Measurements from ENCODE around the gene KRTAP12-3.
"Not testable (repeated sequence)": the region's sequence is repeated elsewhere in the genome, so short reads cannot be mapped to it uniquely, and the experiment has no call there.

The KRTAP12-3 gene

GRCh38 chr21:44657635-44658540, at the start of gene KRTAP12-3:
Gene KRTAP12-3 (plus strand): TSS chr21:44657932. CDS start chr21:44657980, 48 bp downstream.
- DNase-seq (ENCODE audit: low read depth), result no peak

GRCh38 chr21:44609193-44609592, 48.5 kb upstream of the KRTAP12-3 start:
- no peak for DNase-seq (ENCODE audit: low read depth)

GRCh38 chr21:44610157-44610843, 47.4 kb upstream of the KRTAP12-3 start:
- not testable (repeated sequence) for DNase-seq (ENCODE audit: low read depth)

- DNase-seq (ENCODE audit: low read depth), result no peak
These were observed 46.2 kb upstream of the KRTAP12-3 start for GRCh38 chr21:44611551-44611950.

- DNase-seq (ENCODE audit: low read depth), result no peak
These were observed 45.7 kb upstream of the KRTAP12-3 start, which contains the start of gene KRTAP10-8 for GRCh38 chr21:44612029-44612486. Gene KRTAP10-8 (plus strand): TSS chr21:44612079. CDS start chr21:44612101, 22 bp downstream.

- DNase-seq (ENCODE audit: low read depth), result no peak
These were observed 45.0 kb upstream of the KRTAP12-3 start for GRCh38 chr21:44612669-44613229.

- no peak for DNase-seq (ENCODE audit: low read depth)
These were observed 44.2 kb upstream of the KRTAP12-3 start for GRCh38 chr21:44613386-44614155.

- no peak for DNase-seq (ENCODE audit: low read depth)
These were observed 43.5 kb upstream of the KRTAP12-3 start for GRCh38 chr21:44614161-44614631.

- no peak for DNase-seq (ENCODE audit: low read depth)
These were observed 42.8 kb upstream of the KRTAP12-3 start for GRCh38 chr21:44614961-44615391.

- no peak for DNase-seq (ENCODE audit: low read depth)
These were observed 42.3 kb upstream of the KRTAP12-3 start for GRCh38 chr21:44615466-44615865.

- DNase-seq (ENCODE audit: low read depth), result no peak
These were observed 41.7 kb upstream of the KRTAP12-3 start for GRCh38 chr21:44615911-44616590.

- no peak for DNase-seq (ENCODE audit: low read depth)
These were observed 41.2 kb upstream of the KRTAP12-3 start for GRCh38 chr21:44616591-44616926.

- DNase-seq (ENCODE audit: low read depth), result no peak
These were observed 40.6 kb upstream of the KRTAP12-3 start for GRCh38 chr21:44617071-44617501.

- no peak for DNase-seq (ENCODE audit: low read depth)
These were observed 39.2 kb upstream of the KRTAP12-3 start for GRCh38 chr21:44618504-44618903.

GRCh38 chr21:44618909-44619308, 38.8 kb upstream of the KRTAP12-3 start:
- DNase-seq (ENCODE audit: low read depth), result peak; percentile 22

- no peak for DNase-seq (ENCODE audit: low read depth)
These were observed 37.8 kb upstream of the KRTAP12-3 start for GRCh38 chr21:44619886-44620285.

- no peak for DNase-seq (ENCODE audit: low read depth)
These were observed 34.2 kb upstream of the KRTAP12-3 start for GRCh38 chr21:44623575-44623974.

GRCh38 chr21:44625756-44626155, 32.0 kb upstream of the KRTAP12-3 start:
- no peak for DNase-seq (ENCODE audit: low read depth)

GRCh38 chr21:44626262-44626661, 31.5 kb upstream of the KRTAP12-3 start:
- DNase-seq (ENCODE audit: low read depth), result no peak

- DNase-seq (ENCODE audit: low read depth), result no peak
These were observed 31.0 kb upstream of the KRTAP12-3 start, which contains the start of gene KRTAP10-9 for GRCh38 chr21:44626673-44627143. Gene KRTAP10-9 (plus strand): TSS chr21:44627093. CDS start chr21:44627172, 79 bp downstream.

Measured in activated T-cell treated with anti-CD3 and anti-CD28 coated beads for 48 hours (primary cell).